ENCODE results near the gene PEX16.

PEX16 gene
- 50.9 to 62.5 (median 59.0) reads per million in 4 experiments for total RNA-seq

DNA sequence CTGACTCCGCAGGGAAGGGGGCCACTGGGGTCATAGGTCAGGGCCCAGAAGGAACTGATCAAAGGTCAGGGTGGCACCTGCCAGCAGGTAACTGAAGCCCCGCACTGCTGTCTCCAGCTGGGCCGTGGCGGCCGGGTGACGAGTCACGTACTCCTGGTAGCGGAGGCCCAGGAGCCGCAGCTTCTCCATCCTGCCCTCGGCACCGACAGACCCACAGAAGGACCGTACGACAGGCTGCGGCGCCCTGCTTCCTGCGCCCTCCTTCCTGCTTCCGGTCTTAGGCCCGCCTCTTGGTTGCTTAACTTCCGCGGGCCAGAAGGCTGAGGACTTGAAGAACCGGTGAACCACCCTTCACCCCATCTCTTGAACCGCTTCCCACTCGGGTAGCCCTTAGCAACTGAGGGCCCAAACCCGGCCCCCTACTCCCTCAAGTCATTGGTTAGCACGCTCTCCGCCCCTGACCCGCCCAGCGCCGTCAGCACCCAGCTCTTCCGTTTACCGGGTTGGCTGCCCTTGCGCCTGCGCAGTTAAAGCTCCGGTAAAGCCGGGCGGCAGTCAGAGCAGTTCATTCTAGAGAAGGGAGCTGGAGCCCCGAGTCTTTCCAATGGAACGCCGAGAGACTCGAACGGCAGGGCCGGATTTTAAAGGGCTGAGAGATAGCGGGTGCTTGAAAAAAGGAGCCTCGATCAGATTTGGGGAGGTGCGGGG is at the start of gene PEX16:
Gene PEX16, minus strand, starts transcription at position 255 of the 708 bp plus-strand sequence. Its CDS starts 66 bp downstream, at position 189.
- DNase-seq = peak; percentile 90

GRCh38 chr11:45964911-45965389 is 47.3 kb upstream of the PEX16 start:
- DNase-seq = peak; percentile 28

DNA sequence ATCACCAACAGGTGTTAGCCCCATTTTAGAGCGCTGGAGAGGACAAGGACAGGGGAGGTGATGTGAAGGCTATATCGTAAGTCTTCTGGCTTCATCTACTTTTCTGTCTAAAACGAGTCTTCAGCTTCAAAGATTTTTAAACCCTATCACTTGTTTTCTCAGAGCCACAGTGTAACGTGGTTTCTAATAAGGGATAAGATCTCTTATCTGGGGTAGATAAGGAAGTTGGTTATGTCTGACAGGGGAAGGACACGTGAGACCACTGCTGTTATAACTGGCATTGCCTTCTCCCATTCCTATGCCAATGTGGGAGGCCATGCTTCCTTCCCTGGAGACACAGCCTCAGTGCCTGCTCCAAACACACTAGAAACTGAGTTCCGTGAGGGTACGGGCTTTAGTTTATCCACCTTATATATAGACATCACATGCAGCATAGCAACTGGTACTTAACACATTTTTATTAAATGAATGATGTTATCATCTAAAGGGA is 44.1 kb upstream of the PEX16 start:
- no peak for DNase-seq

GRCh38 chr11:45960387-45961095 is 42.9 kb upstream of the PEX16 start:
- no peak for DNase-seq

GRCh38 chr11:45959851-45960250 is 42.2 kb upstream of the PEX16 start:
- no peak for DNase-seq

GRCh38 chr11:45949992-45950407 is 32.3 kb upstream of the PEX16 start:
- no peak for DNase-seq

DNA sequence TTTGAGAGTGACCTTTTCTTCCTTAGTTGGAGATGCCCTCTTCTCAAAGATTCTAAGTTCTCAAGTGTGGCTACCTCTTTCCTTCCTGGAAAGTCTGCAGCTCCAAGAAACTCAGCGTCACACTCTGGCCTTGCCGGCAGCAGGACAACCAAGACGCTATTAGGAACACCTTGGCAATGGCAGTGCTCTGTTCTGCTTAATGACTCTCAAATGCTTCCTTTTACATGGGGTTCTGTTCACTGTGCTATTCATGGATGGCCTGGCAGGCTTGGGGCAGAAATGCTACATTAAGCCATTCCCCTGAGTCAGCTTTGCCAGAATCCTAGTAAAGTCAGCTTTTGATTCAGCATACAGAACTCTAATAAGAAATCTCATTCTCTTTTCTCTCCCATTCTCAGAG is 30.7 kb upstream of the PEX16 start:
- DNase-seq = no peak

GRCh38 chr11:45947885-45948284 is 30.2 kb upstream of the PEX16 start:
- no peak for DNase-seq

DNA sequence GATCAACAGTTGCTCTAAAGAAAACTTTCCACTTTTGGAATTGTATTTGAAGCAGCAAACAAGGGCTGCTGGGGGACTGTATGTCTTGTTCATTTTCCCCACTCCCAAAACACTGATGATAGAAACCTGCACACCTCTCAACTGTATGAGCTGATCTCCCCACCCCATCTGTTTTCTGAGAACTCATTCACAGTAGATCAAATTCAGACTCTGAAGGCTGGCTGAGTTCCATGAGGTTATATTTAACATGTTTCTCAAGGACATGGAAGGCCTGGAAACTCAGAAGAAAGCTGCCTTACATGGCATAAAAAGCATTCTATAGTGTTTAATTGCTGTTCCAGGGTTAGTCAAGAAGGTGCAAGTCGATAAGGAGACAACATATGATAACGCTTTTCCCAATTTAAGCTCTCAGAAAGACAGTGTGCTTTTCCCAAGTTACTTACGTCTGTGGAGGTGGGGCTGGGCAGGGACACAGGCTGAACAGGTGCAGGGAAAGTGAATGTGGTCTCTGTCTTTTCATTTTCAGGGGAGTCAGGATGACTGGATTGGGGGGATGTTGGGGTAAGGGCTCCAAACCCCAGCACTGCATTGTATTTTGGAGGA is 27.8 kb upstream of the PEX16 start:
- DNase-seq = no peak

DNA sequence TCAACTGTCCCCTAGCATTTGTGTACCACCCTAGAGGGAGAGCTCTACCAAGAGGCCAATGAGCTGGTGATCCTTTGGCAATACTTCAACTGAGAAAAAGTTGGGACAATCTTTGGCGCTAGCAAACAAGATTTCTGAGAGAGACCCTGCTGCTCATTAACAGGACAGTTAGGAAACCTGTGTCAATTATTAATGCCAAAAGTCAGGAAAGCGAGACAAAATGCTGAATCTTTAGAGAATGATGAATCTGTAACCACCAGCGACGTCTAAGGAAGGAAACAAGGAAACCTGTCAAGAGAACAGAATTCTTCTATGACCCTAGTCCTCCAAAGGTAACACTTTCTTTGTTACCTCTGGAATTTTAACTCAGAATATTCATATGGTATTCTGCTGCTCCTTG is 24.7 kb upstream of the PEX16 start:
- DNase-seq = no peak

DNA sequence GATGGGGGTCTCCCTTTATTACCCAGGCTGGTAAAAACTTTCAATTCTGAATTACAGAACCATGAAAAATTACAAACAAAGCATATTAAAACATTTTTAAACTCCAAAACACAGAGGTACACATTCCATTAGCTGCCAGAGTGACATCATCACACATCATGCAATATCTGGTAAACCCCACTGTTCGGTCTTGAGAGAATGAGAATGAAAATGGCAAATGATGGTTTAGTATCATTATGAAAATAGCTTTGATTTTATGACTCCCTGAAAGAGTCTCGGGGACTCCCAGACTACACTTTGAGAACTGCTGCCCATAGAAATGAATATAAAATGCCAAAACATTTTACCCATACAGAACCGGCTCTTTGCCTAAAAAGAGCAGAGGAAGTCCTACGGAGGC is 23.6 kb upstream of the PEX16 start:
- no peak for DNase-seq

DNA sequence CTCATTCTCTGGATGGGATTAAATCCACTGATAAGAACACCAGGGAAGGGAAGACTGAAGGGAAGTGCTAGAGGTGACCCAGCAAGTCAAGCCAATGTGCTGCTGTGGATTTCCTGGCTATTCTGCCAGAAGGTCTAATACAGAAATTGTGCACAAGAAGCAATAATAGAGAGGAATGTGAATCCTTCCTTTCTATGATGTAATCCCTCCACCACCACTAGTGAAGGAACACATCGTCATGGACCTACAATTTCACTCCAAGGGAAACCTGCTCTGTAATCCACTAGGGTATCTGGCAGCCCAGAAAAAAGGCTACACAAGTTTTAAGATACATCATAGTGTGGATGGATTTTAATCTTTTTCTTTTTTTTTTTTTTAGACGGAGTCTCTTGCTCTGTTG is 22.2 kb upstream of the PEX16 start:
- no peak for DNase-seq

DNA sequence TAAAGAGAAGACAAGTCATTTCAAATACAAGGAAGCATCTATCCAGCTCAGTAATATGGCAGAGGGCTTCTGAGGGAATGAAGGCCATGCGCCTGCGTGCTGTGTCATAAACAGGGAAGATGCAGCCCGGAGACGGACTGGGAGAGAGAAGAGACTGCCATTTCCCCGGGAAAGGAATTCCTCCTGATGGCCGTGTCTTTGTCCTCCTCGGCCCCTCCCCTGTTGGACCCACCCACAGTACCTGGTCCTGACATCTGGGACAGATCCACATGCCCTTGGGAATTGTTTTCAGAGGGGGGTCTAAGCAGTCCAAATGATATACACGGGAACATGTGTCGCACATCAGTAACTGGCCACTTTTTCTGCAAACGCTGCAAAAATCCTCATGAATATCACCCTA is 20.2 kb upstream of the PEX16 start:
- DNase-seq = no peak

DNA sequence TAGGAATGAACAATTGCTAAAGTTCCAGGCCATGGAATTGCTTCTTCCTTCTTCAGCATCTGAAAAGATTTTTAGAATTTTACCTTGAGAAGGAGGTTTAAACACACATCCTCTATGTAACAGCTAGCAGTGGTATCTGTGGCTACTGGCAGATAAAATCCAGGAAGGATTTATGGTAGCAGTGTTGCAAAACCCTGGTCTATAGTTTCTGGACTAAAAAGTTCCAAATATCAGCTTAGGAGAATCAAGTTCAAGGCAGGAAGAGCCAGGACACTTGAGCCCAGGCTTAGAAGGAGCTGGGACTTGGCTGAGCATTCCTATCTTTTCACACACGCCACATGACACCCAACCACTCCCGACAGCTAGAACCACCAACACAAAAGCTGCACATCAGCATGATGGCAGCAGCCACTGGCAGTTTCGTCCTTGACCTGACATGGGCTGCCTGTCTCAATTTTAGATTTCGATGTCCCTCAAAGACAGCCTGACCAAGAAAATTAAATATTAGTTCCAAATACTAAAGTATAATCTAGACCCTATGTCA is 18.9 kb upstream of the PEX16 start:
- no peak for DNase-seq

DNA sequence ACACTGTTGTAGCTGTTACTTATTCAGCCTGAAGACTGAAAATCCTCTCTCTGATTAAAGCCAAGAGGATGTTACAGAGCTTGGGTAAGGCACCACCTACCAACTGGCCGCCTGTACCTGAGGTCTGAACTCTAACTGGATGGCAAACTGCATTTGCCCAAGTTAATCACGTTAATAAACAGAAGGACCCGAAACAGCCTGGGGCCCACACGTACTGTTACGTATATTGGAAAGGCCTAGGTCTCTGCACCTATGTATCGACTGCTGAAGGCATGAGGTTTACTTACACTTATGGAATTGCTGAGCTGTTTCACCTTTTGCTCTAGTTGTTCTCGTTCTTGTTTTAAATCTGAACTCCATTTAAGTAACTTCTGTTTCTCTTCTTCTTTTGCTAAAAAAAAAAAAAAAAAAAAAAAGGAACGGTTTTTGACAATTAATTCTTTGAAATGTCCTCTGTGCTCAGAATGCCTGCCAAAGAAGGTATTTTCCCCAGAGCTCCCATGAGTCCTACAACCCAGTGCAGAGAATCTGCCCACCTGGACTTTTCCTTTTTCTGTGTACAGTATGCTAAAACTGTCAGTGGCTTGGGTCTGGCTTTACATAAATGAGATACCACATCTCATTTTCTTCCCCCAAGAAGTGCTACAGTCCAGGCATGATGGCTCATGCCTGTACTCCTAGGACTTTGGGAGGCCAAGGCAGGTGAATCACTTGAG is 17.8 kb upstream of the PEX16 start:
- no peak for DNase-seq

- DNase-seq = no peak
Measured at GRCh38 chr11:45934580-45935318, 17.1 kb upstream of the PEX16 start.

- DNase-seq = no peak
Measured at GRCh38 chr11:45933846-45934579, 16.3 kb upstream of the PEX16 start.

- DNase-seq = no peak
Measured at GRCh38 chr11:45933131-45933831, 15.6 kb upstream of the PEX16 start.

GRCh38 chr11:45932217-45932616 is 14.5 kb upstream of the PEX16 start:
- no peak for DNase-seq

- DNase-seq = no peak
Measured at GRCh38 chr11:45931739-45932138, 14.1 kb upstream of the PEX16 start.

Data from effector CD8-positive, alpha-beta T cell (primary cell).